Adrenal gland (tissue), 12 donors: ENCODE measurements around the gene STK31. TPM values are rescaled to one million over a fixed set of nuclear protein-coding genes. Genes with fewer than 3 reads are reported as not detected.
"Not testable (repeated sequence)": the region's sequence is repeated elsewhere in the genome, so short reads cannot be mapped to it uniquely, and the experiment has no call there.

ENCODE experiments used
- DNase-seq, 7 donors: peaks; one replicate each; pipeline ENCODE4 v3.0.0-alpha.2; 2019 to 2020
- H3K27ac ChIP-seq, 5 donors: fragments of 200-600 bp; sonication (generic) in 4 of 5; 1 replicate in 3 of 5; 2 replicates in 2 of 5; pipeline versions ENCODE4 v1.5.1 to v1.8.0; 2016 to 2020; ENCODE audit warnings: mild to moderate bottlenecking in 1 of 5
- H3K27me3 ChIP-seq: fragments of 200-600 bp; 2 replicates; pipeline ENCODE4 v1.8.0; 2021
- H3K36me3 ChIP-seq, 2 donors: fragments of 200-600 bp; replicated peaks in 1 of 2; 1 replicate in 1 of 2; 2 replicates in 1 of 2; pipeline versions ENCODE4 v1.5.1 to v1.8.0; 2018 to 2022
- H3K4me1 ChIP-seq, 2 donors: fragments of 200-600 bp; replicated peaks in 1 of 2; 1 replicate in 1 of 2; 2 replicates in 1 of 2; pipeline versions ENCODE4 v1.5.1 to v1.8.0; 2018 to 2021
- H3K4me3 ChIP-seq, 4 donors: fragments of 200-600 bp; sonication (generic) in 3 of 4; one replicate each; pipeline ENCODE4 v1.5.1; 2016 to 2018
- H3K9me3 ChIP-seq, 3 donors: fragments of 200-600 bp; sonication (generic) in 1 of 3; replicated peaks in 1 of 3; 1 replicate in 2 of 3; 2 replicates in 1 of 3; pipeline versions ENCODE4 v1.5.1 to v1.8.0; 2016 to 2021
- CTCF ChIP-seq, 6 experiments: fragments of 450-650 bp in 4 of 6; fragments of 200-600 bp in 2 of 6; sonication (generic) in 1 of 6; IDR thresholded peaks; 1 replicate in 5 of 6; 2 replicates in 1 of 6; pipeline versions ENCODE4 v1.5.1 to v1.8.0; 2016 to 2021; ENCODE audit warnings: antibody characterized with exemption in 6 of 6, mild to moderate bottlenecking in 2 of 6, moderate library complexity in 1 of 6
- POLR2A ChIP-seq, 2 donors: fragments of 450-650 bp; IDR thresholded peaks; one replicate each; pipeline ENCODE4 v1.6.1; 2017; ENCODE audit warnings: antibody characterized with exemption in 2 of 2, mild to moderate bottlenecking in 2 of 2, moderate library complexity in 1 of 2
- WGBS, 4 donors: extraction: QIAGEN DNeasy Blood & Tissue Kit in 2 of 4; methylation state at CpG; one replicate each; pipeline versions ENCODE4 v1.1.5 to v1.1.7; 2013 to 2017; 5-methylcytosine and 5-hydroxymethylcytosine counted together
- intact Hi-C, 2 donors: fragments of 100-400 bp; cut with DNase I; formaldehyde crosslinking; loops; one replicate each; pipeline versions ENCODE4 v1.14.1 to v1.15.0; 2022 to 2023
- polyA plus RNA-seq, 3 donors: library from polyadenylated mRNA; stranded (reverse); fragments of 200-250 nt in 2 of 3; fragments of 350-450 nt in 1 of 3; fragmentation: Illumina TruSeq in 1 of 3; extraction: RNeasy Lipid Tissue Mini Kit (QIAGEN cat#74804) in 1 of 3; gene quantifications; one replicate each; pipeline ENCODE4 v1.2.3, GENCODE V29; 2013 to 2014
- total RNA-seq, 9 donors: library from RNA; depleted of rRNA in 4 of 9; stranded (reverse); fragments of >200 nt in 4 of 9; fragments of 120-200 nt in 1 of 9; fragmentation: NEBNext Ultra II Directional in 1 of 9; extraction: Animal tissue kit (Norgen Biotek cat#: 25700) in 1 of 9; gene quantifications; one replicate each; pipeline versions ENCODE4 v1.1.0 to v1.2.4, GENCODE V29; 2013 to 2023
- donor health status: healthy with polysubstance abuse.
- donor health status: Bipolar disorder and iron deficiency.
- donor health status: DM: yes; HTN: yes; CAD: no.
- donor health status: DM: no; HTN: no; CAD: no.
- donor health status: DM: no; HTN: no; CAD: no.
- donor health status: DM: yes; HTN: yes; CAD: no.

STK31 gene
- total and polyA plus RNA-seq, 12 donors, result 0.22 to 0.78 (median 0.39) TPM; not detected in 4

- TF ChIP-seq POLR2A (IDR thresholded peaks at IDR 0.05) (no peak), CTCF (IDR thresholded peaks at IDR 0.05) (no peak)
- Histone ChIP-seq H3K27ac (no peak overlapping the region), H3K36me3 (no peaks in the 10 kb centered on the region), H3K4me3 (no peak overlapping the region), H3K9me3 (no peaks in the 10 kb centered on the region), H3K4me1 (no peaks in the 10 kb centered on the region), H3K27me3 (no peaks in the 10 kb centered on the region)
- intact Hi-C loops, result no loop called here
- WGBS, 4 donors, result 29 to 37% (median 31%) methylated on average over 3 of the region's 3 CpGs
- no peak for DNase-seq
Observed at GRCh38 chr7:23864973-23865372, 155.0 kb downstream of the STK31 start.

- Histone ChIP-seq H3K36me3 (no peaks in the 10 kb centered on the region), H3K27ac (no peak overlapping the region), H3K4me3 (no peak overlapping the region), H3K27me3 (no peaks in the 10 kb centered on the region), H3K4me1 (no peaks in the 10 kb centered on the region), H3K9me3 (no peaks in the 10 kb centered on the region)
- intact Hi-C loops, result no loop called here
- no peak for TF ChIP-seq CTCF (IDR thresholded peaks at IDR 0.05)
- TF ChIP-seq POLR2A (IDR thresholded peaks at IDR 0.05), result no peak
- WGBS, 4 donors, result 69 to 88% (median 80%) methylated on average over 1 of the region's 1 CpG
- DNase-seq, result no peak
Observed at GRCh38 chr7:23873306-23873705, 163.3 kb downstream of the STK31 start.

- DNase-seq, H3K4me3 ChIP-seq, H3K36me3 ChIP-seq, H3K9me3 ChIP-seq, H3K27me3 ChIP-seq, intact Hi-C loops, H3K4me1 ChIP-seq, H3K27ac ChIP-seq: not testable (repeated sequence)
- WGBS, 4 donors, result 68 to 82% (median 76%) methylated on average over 3 of the region's 3 CpGs
Observed at GRCh38 chr7:23876526-23876925, 166.5 kb downstream of the STK31 start.

Other genes with a start within 250 kb of the STK31 start
- gene IGF2BP3, start 239.7 kb upstream of the STK31 start, total RNA-seq, result 10 to 100 TPM in 1 of 9 donors, 1 to 10 TPM in 2, under 1 TPM in 4, not detected in 2; 0.14 to 67.4 (median 0.75) TPM
- under 1 TPM in 2 of 3 donors, not detected in 1; 0.03 to 0.09 TPM for gene IGF2BP3, start 239.7 kb upstream of the STK31 start, polyA plus RNA-seq
- gene TRA2A, start 178.2 kb upstream of the STK31 start, total RNA-seq, result 10 to 100 TPM; 13.2 to 69.1 (median 59.9) TPM
- 100 to 1,000 TPM; 128 to 190 (median 134) TPM for gene TRA2A, start 178.2 kb upstream of the STK31 start, polyA plus RNA-seq
- 10 to 100 TPM in 6 of 9 donors, 1 to 10 TPM in 3; 7.9 to 48.0 (median 11.2) TPM for gene CCDC126, start 112.8 kb upstream of the STK31 start, total RNA-seq
- 10 to 100 TPM in 1 of 3 donors, 1 to 10 TPM in 2; 1.7 to 12.4 (median 2.8) TPM for gene CCDC126, start 112.8 kb upstream of the STK31 start, polyA plus RNA-seq
- gene FAM221A, start 30.0 kb upstream of the STK31 start, total RNA-seq, result 1 to 10 TPM; 1.3 to 5.2 (median 4.3) TPM
- 1 to 10 TPM; 4.3 to 5.6 (median 5.2) TPM for gene FAM221A, start 30.0 kb upstream of the STK31 start, polyA plus RNA-seq